HG02840 (cell line): ENCODE data around the gene PTK6.
"Not testable (repeated sequence)": the region's sequence is repeated elsewhere in the genome, so short reads cannot be mapped to it uniquely, and the experiment has no call there.

Source experiments
- ATAC-seq: cut with Tn5 transposase; IDR thresholded peaks from one replicate; pipeline ENCODE4 v1.9.1; 2021; ENCODE audit warnings: mild to moderate bottlenecking, moderate library complexity, moderate number of reproducible peaks; ENCODE audit not compliant: unreplicated experiment, low FRiP score

Gene PTK6

DNA sequence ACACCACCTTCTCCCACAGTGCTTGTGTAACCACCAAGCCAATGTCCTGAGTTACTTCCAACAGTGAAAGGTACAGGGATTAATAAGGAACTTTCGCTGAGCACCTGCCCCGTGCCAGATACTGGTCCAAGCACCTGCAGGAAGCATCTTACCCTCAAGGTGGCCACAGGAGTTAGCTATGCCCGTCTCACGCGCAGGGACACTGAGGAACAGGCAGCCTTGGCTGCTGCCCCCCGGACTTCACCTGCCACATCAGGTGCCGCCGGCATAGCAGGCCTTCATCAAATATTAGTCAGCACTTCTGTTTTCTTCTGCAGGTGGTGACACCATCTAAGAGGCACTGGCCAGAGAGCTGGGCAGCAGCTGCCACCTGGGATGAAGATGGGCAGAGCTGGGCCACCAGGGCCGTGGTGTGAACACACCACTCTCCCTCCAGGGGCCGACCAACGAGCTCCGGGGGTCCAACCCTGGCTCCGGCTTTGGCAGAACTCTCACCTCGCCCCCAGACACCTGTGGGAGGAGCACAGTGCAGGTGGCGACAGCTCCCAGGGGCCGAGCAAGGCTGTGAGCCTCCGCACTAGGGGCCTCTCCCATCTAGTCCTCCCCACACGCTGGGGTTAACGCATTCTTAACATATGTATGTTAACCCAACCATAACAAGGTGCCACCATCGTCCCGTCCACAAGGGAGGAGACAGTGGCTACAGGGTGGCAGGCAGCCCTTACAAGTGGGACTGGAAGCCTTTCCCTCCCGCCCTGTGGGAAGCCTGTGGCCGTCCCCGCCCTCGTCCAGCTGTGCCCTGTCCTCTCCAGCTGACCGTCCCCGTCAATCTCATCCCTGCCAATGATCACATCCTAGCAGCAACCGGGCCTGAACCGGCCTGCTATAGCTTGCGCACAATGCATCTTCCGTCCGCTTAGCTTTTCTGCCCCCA is 19.5 kb downstream of the PTK6 start:
- no peak for ATAC-seq

DNA sequence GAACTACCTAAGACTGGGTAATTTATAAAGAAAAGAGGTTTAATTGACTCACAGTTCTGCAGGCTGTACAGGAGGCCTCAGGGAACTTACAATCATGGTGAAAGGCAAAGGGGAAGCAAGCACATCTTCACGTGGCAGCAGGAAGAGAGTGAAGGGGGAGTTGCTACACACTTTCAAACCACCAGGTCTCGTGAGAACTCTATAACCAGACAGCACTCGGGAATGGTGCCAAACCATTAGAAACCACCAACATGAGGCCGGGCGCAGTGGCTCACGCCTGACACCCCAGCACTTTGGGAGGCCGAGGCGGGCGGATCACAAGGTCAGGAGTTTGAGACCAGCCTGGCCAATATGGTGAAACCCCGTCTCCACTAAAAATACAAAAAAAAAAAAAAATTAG is 22.7 kb downstream of the PTK6 start:
- not testable (repeated sequence) for ATAC-seq

DNA sequence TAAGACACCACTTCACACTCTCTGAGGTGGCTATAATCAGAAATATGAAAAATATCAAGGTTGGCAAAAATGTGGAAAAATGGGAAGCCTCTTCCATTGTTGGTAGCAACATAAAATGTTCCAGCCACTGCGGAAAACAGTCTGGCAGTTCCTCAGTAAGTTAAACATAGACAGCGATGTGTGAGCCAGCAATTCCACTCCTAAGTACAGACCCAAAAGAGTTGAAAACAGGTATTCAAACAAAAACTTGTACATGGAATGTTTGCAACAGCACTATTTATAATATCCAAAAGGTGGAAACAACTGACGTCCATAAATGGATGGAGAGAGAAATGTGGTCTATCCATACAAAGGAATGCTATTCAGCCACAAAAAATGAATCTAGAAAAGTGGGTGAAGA is 24.0 kb downstream of the PTK6 start:
- no peak for ATAC-seq

DNA sequence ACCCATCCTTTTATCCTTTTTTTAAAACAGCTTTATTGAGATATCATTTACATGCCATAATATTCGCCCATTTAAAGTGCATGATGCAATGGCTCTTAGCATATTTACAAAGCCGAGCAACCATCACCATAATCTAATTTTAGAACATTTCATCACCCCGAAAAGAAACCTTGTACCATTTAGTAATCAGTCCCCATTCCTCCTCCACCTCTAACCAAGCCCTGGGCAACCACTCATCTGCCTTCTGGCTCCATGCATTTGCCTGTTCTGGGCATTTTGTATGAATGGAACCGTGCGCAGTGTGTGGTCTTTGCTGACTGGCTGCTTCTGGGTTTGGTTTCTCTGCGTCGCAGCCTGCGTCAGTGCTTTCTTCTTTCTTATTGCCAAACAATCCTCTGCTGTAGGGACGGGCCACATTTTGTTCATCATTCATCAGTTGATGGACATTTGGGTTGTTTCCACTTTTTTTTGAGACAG is 28.1 kb downstream of the PTK6 start:
- ATAC-seq, result no peak

DNA sequence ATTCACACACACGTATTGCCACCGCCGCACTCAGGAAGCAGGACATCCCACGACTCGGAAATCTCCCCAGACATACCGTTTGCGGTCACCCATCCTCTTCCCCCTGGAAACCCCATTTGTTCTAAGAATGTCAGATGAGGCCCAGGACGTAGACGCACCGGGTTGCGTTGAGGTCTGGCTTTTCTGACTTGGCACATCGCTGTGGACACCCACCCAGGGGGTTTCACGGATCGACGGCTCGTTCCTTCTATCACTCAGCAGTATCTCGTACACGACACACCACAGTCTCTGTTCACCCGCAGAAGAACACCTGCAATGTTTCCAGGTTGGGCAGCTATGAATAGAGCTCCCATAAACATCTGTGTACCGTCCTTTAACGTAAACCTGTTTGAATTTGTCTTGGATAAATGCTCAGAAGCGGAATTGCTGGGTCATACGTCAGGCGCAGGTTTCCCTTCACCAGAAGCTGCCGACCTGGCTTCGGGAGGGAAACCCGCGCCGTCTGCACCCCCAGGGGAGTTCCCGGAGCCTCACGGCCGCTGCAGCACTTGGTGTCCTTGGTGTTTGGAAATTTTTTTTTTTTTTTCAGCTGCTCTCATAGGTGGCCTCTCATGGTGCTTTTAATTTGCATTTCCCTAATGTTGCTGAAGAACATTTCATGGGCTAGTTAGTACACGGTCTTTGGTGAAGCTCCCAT is 29.0 kb downstream of the PTK6 start:
- ATAC-seq, result no peak

DNA sequence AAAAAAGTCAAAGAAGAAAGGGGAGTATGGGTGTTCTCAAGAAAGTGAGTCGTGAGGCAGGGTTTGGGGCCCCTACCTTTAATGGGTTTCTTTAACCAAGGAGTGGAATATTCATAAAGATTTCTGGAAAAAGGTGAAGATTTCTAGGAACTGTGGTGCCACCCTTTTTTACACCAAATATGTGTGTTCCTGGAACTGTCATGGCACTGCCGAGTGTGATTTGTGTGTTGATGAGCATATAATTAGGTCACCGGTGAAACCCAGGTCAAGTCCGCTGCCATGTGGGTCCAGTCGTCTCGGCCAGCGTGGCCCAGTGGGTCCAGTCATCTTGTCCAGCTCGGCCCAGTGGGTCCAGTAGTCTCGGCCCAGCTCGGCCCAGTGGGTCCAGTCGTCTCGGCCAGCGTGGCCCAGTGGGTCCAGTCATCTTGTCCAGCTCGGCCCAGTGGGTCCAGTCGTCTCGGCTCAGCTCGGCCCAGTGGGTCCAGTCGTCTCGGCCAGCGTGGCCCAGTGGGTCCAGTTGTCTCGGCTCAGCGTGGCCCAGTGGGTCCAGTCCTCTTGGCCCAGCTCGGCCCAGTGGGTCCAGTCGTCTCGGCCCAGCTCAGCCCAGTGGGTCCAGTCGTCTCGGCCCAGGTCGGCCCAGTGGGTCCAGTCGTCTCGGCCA is 30.0 kb downstream of the PTK6 start:
- ATAC-seq, result no peak

DNA sequence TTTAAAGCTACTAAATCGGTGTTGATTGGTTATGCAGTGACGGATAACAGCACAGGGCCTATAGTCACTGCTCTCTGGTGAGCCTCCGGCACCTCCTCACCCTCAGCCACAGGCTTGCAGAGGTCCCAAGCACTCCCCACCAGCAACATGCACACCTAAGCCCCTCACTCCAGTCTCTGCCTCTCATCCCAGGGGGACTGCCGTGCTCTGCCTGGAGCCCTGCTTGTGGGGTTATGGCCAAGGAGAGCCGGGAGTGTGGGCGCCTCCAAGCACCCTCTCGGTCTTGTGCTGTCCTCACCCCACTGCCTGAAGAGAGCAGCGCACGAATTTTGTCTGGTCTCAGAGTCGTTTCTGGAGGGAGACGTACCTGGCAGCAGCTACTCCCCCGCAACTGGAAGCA is 31.5 kb downstream of the PTK6 start:
- no peak for ATAC-seq

DNA sequence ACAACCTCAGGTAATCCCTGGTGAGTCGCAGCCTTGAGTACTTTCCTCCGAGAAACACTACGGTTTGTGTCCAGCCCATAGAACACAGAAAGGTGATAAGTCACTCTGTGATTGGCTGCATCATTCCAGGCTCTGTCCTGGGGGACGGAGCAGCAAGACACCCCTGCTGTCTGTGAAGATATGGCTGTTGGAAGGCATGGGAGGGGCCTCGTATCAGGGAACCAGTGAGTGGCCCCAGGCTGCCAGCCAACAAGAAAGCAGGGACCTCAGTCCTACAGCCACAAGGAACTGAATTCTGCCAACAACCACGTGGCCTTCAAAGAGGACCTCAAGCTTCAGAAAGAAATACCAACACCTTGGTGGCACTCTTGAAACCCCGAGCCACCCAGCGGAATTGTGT is 31.9 kb downstream of the PTK6 start:
- ATAC-seq, result no peak

DNA sequence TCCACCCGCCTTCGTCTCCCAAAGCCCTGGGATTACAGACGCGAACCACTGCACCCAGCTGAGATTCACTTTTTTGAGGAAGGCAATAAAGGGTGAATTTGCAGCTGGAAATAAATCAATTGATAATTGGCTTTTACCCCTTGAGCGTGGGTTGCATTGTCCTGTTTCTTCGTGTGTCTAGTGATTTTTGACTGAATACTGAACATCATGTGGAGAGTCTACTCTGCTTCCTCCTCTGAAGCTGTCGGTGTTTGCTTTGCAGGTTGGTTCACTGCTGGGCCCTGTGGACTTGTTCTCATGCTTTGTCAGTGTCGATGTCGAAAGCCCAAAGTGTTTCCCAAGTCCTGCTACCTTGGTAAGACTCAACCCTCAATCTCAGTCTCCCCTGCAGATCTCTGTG is 32.5 kb downstream of the PTK6 start:
- ATAC-seq, result no peak

DNA sequence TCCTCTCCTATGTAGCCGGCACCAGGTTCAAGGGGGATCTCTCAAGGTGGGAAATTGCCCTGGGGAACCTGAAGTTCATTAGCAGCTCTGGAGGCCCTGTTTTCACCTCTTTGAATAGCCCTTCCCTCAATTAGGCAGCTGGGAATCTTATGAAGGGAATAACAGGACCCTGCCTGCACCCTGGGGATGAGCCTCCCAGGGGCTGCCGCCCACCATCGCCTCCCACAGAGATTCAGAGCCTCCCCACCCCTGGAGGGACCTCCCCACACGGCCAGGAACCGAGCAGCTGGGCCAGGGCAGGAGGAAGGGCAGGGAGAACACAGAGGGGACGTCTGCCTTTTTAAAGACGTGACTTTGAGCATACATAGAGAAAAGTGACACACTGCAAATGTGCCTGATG is 33.7 kb downstream of the PTK6 start:
- no peak for ATAC-seq

DNA sequence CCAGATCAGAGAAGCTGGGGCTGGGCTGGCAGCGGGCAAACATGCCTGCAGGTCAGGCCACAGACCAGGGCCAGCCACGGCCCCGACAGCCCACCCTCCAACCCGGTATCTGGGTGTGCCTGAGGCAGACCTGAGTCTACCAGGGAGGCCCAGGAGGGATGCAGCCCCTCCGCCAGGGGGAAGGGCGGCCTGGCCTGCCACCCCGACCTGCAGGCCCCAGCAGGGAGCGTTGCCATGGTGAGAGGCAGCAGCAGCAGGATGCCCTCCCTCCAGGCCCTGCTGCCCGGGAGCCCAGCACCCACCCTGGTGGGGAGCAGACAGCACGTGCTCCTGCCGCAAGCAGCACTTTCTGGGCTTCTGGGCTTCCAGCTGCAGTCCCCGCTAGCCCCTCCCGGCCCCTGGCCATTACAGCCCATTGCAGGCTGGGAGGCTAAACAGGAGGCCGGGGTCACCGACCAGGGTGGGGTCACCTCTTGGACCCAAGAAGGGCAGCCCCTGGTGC is 34.5 kb downstream of the PTK6 start:
- no peak for ATAC-seq

DNA sequence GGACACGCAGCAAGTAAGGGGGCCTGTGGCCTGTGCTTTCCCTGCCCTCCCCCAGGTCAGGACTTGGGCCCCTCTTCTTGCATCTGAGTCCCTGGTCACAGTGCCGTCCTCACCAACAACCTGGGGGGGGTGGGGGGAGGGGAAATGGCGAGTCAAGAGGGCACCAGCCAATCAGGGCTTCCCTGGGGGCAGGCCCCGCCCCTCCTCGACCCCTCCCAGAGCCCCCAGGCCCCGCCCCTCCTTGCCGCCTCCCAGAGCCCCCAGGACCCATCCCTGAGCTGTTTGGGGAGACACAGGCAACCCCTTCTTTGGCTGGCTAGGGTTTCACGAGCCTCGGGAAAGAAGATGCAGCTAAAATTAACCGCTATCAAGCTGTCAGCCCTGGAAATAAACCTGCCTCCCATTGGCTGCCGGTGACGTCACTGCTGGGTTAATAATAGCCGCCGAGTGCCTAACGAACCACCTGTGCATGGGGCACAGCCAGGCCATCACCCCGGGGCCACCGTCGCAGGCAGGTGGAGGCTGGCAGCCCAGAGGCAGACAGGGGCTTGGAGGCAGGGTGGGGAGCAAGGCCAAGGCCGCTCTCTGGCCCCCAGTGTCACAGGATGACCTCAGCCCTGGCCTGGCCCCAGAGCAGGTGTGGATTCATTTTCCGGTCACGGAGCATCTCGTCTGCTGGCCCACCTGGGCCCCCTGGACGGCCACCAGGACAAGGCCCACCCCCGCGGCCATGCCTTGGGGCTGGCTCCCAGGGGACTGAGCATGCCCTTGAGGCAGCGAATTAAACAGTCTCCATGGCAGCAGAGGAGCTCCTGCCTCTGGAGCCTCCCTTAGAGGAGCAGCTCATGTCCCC is 35.1 kb downstream of the PTK6 start:
- no peak for ATAC-seq

DNA sequence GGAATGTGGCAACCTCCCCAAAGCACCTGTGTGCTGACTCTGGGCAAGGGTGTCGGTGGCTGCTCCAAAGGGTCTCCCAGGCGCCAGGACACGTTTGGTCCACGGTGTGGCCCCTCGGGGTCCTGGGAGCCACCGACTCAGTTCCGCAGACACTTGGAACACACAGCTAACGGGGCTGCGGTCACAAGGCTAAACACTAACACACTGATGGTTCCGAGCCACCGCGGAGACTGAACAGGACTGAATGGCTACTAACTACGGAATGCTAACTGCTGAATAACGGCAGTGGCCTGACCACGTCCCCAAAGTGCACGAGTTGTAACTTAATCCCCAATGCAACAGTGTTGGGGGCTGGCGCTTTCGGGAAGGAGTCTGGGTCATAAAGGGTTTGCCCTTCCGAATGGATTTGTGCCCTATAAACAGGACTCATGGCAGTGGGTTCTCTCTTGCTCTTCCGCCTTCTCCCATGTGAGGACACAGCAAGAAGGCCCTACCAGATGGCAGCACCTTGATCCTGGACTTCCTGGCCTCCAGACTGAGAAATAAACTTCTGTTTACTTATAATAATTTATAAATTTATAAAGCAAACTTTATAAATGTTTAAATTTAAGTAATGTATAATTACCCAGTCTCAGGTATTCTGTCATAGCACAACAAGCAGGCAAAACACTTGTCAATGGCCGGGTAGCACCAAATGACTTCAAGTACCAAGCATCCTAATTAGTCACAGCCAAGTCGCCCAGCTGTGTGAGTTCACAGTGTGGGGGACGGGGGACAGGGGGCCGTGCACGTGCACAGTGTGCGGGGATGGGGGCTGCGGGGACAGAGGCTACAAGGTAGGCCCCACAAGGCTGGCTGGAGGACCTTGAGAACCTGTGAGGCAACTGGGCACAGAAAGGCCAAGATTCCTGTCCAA is 36.0 kb downstream of the PTK6 start:
- no peak for ATAC-seq

DNA sequence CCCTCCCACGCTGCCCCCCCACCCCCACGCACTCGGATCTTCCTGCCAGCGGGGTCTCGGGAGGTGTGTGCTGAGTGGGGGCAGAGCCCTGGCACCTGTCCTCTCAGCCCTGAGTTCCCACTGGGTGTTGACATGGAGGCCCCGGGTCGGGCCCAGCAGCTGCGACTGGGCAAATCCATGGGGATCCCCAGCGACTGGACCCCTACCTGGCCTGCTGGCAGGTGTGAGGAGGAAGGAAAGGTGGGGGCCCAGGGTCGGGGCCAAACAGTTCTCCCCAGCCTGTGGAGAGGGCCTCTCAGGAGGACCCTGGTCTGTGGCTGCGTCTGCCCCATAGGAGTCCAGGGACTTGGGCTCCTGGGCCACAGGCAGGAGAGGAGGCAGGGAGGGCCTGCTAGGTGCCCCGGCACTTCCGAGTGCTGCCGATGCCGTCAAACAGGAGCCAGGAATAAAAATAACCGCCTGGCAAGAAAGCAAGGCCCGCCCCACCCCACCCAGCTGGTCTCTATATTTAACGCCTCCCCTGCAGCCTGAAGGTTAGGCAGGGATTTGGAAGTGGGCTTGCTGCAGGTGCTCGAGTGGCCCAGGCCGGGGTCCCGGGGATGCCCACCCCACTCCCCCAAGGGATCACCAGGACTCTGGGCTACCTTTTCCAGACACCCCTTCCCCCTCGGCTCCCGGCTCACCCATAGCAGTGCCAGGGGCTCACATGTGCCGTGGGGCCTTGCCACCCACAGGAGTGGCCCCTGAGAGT is 36.9 kb downstream of the PTK6 start:
- no peak for ATAC-seq

DNA sequence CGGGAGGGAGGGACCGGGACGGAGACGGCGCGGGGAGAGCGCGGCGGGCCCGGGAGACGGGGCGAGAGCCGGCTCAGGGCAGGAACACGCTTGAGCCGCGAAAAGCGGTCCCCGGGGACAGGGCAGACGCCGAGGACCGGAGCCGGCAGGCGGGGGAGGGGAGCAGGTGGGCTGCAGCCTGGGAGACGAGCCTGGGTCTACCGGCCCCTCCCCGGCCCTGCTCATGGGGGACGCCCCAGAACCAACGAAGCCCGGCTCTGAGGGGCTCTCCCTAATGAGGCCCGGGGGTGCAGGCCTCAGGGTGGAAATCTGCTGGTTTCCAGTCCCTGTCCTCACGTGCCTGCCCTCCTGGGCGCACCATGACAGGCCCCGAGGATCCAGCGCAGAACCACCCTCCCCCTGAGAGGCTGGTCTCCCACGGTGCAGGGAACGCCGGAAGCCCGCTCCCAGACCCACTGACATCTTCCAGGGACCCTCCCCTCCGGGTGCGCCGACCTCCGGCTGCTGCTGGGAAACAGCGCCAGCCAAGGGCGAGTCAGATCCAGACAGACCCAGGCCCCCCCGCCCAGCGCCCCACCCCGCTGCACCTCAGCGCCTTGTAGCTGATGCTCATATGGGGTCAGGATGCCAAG is 37.7 kb downstream of the PTK6 start:
- ATAC-seq, result no peak

DNA sequence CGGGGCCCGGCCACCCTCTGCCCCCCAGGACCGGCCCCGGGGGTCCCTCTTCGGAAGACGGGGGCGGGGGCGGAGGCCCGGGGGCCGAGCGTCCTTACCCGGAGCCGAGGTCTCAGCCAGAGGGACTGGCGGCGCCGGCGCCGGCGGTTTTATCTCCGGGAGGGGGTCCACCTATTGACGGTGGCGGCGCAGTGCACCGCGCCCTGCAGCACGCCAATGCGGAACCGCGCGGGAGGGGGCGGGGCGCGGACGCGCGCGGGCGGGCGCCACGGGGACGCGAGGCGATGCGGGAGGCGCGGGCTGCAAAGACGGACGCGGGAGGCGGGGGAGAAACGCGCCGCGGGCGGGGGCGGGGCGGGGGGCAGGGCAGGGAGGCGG is 38.2 kb downstream of the PTK6 start, which contains the start of gene EEF1A2:
EEF1A2 (minus strand) TSS at position 124 of the 378 bp plus-strand sequence. CDS start 1,320 bp downstream, outside the sequence.
- ATAC-seq, result no peak

DNA sequence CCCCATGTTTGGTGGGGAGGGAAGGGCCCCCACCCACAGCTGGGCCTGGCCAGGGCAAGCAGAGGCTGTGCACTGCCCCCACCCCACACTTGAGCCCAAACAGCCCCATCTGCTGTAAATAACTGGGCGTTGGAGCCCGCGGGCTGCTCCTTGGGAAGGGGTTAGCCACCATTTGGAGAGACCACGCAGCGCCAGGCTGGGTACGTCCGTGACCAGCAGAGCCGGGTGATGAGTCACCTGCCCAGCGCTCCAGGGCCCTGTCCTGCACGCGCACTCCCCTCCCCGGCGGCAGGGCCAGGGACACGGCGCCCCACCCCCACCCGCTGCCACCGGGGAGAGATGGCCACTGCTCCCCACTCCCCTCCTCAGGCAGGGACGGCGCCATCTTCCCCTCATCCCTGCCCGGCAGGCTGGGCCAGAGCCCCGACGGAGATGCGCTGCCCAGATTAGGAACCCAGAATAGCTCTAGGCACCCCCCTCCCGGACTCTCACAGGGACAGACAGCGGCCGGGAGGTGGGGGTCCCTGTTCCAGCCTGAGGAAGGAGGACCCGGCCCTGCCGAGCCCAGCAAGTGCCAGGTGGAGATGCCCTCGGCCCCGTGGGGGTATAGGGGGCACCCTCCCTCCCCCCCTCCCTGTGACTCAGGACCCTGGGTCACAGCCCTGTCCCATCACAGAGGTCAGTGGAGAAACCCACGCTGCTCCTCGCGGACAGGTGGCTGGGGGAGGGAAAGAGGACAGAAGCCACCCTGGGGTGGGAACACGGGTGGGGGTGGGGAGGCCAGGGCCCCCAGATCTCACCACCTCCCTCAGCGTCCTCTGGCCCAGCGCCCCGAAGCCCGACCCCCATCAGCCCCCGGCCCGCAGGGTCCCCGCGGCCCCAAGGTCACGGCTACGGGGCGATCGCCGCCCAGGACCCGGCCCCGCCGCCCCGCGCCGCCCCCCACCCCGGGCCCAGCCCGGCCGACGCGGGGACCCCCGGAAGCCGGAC is 38.9 kb downstream of the PTK6 start:
- no peak for ATAC-seq
